Measurements from ENCODE around the gene ZNF573.

Gene ZNF573

DNA sequence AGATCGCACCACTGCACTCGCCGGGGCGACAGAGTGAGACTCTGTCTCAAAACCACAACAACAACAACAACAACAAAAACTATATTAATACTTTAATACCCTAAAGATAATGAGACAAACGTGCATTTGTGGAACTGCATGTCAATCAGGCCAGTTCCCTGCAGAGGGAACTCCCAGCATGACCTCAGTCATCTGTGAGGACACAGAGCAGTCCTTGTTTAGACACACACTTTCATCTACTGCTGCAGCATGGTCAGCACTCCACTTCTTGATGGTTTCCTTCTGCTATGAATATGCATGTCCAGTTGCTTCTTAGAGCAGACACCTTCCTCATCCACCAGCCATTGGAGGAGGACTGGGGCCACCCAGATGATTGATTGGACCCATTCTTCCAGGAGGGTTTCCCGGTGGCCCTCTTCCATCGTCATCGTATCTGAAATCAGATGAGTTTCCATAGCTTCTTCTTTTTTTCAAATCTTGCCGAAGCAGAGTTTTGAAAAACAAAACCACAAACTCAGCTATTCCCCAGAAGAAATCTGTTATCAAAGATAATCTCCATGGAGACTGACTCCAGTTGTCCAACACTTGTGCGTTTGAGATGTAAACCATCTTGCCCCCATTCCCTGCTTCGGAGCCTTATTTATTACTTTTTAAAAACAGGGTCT, 86.3 kb downstream of the ZNF573 start:
- no peak for DNase-seq

DNA sequence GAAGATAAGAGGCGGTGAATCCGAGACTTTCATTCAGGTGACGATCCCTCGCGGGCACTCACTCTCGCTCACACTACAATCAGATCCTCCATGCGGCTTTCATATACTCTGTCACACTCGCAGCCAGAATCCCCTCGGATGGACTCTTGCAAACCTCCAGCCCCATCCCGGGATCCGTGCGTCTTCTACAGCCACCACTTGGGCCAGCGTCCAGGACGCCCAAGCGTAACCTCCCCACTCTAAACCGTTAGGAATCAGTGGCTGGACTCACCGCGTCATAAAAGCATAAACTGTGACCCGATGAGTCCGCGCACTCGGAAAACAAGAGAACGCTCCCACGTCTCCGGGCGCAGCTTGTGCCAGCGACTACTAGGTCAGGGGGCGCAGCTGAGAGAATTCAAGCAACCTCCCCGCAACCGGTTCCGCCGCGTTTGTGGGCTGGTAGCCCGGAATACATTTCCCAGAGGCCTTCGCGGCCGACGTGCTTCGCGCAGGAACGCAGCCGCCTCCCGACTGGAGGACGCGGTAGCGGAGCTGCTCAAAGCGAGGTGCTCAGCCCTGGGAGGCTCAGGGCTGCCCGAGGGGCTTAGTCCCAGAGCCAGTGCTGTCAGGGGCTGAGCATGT, 87.4 kb downstream of the ZNF573 start:
- peak; percentile 48 for DNase-seq
